Measurements from ENCODE around the gene FIP1L1. TPM values are rescaled to one million over a fixed set of nuclear protein-coding genes. Genes with fewer than 3 reads are reported as not detected.

The FIP1L1 gene
- total and polyA plus RNA-seq, 2 of the 13 experiments (the other 11 are each of a cell fraction or from before 2014, with no cell fraction given), result 14.9 to 69.4 TPM

DNA sequence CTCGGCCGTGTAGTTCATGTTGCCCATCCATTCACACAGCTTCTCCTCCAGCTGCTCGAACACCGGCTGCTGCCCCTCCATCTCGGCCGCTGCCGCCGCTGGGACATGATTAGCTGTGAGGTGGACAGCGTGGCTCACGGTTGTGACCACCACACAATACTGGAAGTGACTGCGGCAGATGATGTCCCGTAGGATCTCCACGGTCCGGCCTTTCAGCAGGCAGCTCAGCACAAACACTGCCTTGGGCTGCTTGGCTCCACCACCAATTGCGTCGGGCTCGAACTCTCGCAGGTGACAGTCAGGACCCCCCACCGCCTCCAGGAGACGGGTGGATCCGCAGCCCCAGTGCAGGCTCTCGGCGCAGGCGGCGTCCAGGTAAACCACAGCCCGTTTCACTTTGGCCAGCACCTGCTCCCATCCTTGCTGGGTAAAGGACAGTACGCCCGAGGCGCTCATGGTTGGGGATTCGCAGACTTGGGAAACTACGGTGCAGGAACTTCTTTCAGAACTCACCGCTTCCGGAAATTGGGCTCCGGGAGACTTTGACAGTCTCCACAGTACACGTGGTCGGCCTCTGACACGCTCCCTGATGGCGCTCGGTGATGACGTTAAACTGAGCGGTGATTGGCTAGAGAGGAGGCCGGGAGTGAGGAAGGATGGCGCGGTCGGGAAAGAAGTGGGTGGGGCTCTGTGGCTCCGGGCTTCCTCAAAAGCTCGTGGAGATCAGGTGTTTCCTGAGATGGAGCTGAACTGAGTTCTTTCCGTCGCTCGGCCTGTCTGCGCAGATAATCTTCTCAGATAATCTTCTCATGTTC is 11.7 kb upstream of the FIP1L1 start, which contains the start of gene SCFD2 (continued):
- TF ChIP-seq, protein P1, sequence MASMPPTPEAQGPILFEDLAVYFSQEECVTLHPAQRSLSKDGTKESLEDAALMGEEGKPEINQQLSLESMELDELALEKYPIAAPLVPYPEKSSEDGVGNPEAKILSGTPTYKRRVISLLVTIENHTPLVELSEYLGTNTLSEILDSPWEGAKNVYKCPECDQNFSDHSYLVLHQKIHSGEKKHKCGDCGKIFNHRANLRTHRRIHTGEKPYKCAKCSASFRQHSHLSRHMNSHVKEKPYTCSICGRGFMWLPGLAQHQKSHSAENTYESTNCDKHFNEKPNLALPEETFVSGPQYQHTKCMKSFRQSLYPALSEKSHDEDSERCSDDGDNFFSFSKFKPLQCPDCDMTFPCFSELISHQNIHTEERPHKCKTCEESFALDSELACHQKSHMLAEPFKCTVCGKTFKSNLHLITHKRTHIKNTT (CRISPR knock-in tag; IDR thresholded peaks at IDR 0.05), result no peak
- TF ChIP-seq ZFP37 (CRISPR knock-in tag; IDR thresholded peaks at IDR 0.05; ENCODE audit: borderline replicate concordance) (no peak), RFX5 (IDR thresholded peaks at IDR 0.05; ENCODE audit: low read depth, low read length) (peak; percentile 61; the same call in 1 of the 2 replicates), SP4 (CRISPR knock-in tag; IDR thresholded peaks at IDR 0.05) (peak; percentile 80; the same call in 1 of the 2 replicates), ZSCAN30 (CRISPR knock-in tag; IDR thresholded peaks at IDR 0.05) (no peak), GFI1 (CRISPR knock-in tag; IDR thresholded peaks at IDR 0.05; ENCODE audit: borderline replicate concordance) (0 out of 2 replicates have a peak, but pooled peaks have one; percentile 25), SMARCE1 (IDR thresholded peaks at IDR 0.05; ENCODE audit: borderline replicate concordance) (no peak), ZMYM3 (CRISPR knock-in tag; IDR thresholded peaks at IDR 0.05) (no peak), ZSCAN21 (CRISPR knock-in tag; IDR thresholded peaks at IDR 0.05; ENCODE audit: borderline replicate concordance) (peak; percentile 73; the same call in 1 of the 2 replicates), ZNF883 (CRISPR knock-in tag; IDR thresholded peaks at IDR 0.05; ENCODE audit: not compliant biosample characterization) (peak; percentile 83), ZNF292 (CRISPR knock-in tag; IDR thresholded peaks at IDR 0.05; ENCODE audit: borderline replicate concordance, low read depth) (peak; percentile 59), ZNF451 (CRISPR knock-in tag; IDR thresholded peaks at IDR 0.05) (0 out of 2 replicates have a peak, but pooled peaks have one; percentile 44), ZNF530 (CRISPR knock-in tag; IDR thresholded peaks at IDR 0.05; ENCODE audit: low read depth) (no peak), MAF1 (CRISPR knock-in tag; IDR thresholded peaks at IDR 0.05; ENCODE audit: borderline replicate concordance) (no peak)
- TF ChIP-seq, protein P2, sequence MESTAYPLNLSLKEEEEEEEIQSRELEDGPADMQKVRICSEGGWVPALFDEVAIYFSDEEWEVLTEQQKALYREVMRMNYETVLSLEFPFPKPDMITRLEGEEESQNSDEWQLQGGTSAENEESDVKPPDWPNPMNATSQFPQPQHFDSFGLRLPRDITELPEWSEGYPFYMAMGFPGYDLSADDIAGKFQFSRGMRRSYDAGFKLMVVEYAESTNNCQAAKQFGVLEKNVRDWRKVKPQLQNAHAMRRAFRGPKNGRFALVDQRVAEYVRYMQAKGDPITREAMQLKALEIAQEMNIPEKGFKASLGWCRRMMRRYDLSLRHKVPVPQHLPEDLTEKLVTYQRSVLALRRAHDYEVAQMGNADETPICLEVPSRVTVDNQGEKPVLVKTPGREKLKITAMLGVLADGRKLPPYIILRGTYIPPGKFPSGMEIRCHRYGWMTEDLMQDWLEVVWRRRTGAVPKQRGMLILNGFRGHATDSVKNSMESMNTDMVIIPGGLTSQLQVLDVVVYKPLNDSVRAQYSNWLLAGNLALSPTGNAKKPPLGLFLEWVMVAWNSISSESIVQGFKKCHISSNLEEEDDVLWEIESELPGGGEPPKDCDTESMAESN (CRISPR knock-in tag; conservative IDR thresholded peaks at IDR 0.05), result 0 out of 2 replicates have a peak, but pooled peaks have one; percentile 35
- TF ChIP-seq, protein P3, sequence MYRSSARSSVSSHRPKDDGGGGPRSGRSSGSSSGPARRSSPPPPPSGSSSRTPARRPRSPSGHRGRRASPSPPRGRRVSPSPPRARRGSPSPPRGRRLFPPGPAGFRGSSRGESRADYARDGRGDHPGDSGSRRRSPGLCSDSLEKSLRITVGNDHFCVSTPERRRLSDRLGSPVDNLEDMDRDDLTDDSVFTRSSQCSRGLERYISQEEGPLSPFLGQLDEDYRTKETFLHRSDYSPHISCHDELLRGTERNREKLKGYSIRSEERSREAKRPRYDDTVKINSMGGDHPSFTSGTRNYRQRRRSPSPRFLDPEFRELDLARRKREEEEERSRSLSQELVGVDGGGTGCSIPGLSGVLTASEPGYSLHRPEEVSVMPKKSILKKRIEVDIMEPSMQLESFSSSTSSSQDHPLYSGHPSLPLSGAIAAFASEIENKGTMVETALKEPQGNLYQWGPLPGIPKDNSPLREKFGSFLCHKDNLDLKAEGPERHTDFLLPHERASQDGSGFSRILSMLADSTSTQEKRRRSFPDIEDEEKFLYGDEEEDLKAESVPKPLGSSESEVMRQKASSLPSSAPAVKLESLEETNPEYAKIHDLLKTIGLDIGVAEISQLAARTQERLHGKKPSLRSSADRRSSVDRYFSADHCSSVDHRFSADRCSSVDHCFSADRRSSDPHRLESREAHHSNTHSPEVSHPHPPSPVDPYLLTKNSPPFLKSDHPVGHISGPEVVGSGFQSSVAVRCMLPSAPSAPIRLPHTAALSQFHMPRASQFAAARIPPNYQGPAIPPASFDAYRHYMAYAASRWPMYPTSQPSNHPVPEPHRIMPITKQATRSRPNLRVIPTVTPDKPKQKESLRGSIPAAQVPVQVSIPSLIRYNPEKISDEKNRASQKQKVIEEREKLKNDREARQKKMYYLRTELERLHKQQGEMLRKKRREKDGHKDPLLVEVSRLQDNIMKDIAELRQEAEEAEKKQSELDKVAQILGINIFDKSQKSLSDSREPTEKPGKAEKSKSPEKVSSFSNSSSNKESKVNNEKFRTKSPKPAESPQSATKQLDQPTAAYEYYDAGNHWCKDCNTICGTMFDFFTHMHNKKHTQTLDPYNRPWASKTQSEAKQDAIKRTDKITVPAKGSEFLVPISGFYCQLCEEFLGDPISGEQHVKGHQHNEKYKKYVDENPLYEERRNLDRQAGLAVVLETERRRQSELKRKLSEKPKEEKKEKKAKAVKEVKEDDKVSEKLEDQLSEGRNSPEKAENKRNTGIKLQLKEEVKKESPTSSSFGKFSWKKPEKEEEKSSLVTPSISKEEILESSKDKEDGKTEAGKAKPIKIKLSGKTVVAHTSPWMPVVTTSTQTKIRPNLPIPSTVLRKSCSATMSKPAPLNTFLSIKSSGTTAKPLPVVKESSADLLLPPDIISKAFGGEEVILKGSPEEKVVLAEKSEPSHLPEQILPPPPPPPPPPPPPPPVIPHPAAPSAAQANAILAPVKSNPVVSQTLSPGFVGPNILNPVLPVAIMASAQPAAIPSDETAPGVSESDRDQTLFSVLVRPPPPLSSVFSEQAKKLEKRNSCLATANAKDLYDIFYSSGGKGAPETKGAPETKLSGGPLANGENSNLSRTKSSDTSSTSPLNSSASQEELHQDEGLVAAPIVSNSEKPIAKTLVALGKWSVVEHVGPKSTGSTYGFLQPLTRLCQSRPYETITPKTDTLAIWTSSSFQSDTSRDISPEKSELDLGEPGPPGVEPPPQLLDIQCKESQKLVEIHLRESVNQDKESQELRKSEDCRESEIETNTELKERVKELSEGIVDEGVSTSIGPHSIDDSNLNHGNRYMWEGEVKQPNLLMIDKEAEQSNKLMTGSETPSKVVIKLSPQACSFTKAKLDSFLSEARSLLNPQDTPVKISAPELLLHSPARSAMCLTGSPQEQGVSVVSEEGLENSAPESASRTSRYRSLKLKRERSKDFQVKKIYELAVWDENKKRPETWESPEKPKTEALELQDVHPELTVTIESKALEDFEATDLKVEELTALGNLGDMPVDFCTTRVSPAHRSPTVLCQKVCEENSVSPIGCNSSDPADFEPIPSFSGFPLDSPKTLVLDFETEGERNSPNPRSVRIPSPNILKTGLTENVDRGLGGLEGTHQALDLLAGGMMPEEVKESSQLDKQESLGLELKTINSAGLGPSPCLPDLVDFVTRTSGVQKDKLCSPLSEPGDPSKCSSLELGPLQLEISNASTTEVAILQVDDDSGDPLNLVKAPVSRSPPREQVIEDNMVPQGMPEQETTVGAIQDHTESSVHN (CRISPR knock-in tag; IDR thresholded peaks at IDR 0.05), result peak; percentile 90; the same call in 1 of the 2 replicates
- TF ChIP-seq, protein P4, sequence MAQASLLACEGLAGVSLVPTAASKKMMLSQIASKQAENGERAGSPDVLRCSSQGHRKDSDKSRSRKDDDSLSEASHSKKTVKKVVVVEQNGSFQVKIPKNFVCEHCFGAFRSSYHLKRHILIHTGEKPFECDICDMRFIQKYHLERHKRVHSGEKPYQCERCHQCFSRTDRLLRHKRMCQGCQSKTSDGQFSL (CRISPR knock-in tag; IDR thresholded peaks at IDR 0.05), result peak; percentile 38
